Upper lobe of left lung (tissue), 4 donors: ENCODE results near the gene MBOAT1.

ENCODE experiments used
- EP300 ChIP-seq, 4 donors: sonication (generic); formaldehyde crosslinking; IDR thresholded peaks; one replicate each; pipeline ENCODE4 v1.5.1; 2017; ENCODE audit warnings: antibody characterized with exemption in 4 of 4, control low read depth in 2 of 4
- POLR2A ChIP-seq, 4 donors: fragments of 450-650 bp; IDR thresholded peaks; one replicate each; pipeline ENCODE4 v1.5.1; 2016 to 2017; ENCODE audit warnings: antibody characterized with exemption in 4 of 4, mild to moderate bottlenecking in 2 of 4
- POLR2AphosphoS5 ChIP-seq, 2 donors: sonication (generic); formaldehyde crosslinking; IDR thresholded peaks; one replicate each; pipeline ENCODE4 v1.5.1; 2017; ENCODE audit warnings: antibody characterized with exemption in 2 of 2
- TF ChIP-seq, protein P1 (sequence below), 6 experiments: fragments of 450-650 bp in 4 of 6; fragments of 200-600 bp in 2 of 6; sonication (generic) in 2 of 6; IDR thresholded peaks; one replicate each; pipeline ENCODE4 v1.5.1; 2016 to 2019; ENCODE audit warnings: antibody characterized with exemption in 6 of 6

DNA sequence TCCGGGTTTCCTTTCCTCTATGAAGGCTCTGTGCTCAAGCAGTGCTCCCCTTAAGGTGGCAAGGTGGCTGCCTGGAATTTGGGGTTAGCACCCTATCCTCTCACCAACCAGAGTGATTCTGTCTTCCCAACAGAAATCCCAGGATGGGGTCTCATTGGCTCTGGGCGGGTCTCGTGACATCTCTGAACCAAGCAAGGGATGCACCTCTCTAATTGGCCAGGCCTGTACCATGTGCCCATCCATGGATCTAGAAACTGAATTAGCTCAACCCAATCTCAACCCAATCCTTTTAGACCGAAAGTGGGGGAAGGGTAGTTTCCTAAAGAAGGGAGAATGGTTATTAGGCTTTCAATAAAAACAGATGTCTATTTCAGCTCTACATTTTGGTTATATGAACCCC is 17.6 kb upstream of the MBOAT1 start:
- TF ChIP-seq, protein P1, sequence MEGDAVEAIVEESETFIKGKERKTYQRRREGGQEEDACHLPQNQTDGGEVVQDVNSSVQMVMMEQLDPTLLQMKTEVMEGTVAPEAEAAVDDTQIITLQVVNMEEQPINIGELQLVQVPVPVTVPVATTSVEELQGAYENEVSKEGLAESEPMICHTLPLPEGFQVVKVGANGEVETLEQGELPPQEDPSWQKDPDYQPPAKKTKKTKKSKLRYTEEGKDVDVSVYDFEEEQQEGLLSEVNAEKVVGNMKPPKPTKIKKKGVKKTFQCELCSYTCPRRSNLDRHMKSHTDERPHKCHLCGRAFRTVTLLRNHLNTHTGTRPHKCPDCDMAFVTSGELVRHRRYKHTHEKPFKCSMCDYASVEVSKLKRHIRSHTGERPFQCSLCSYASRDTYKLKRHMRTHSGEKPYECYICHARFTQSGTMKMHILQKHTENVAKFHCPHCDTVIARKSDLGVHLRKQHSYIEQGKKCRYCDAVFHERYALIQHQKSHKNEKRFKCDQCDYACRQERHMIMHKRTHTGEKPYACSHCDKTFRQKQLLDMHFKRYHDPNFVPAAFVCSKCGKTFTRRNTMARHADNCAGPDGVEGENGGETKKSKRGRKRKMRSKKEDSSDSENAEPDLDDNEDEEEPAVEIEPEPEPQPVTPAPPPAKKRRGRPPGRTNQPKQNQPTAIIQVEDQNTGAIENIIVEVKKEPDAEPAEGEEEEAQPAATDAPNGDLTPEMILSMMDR (IDR thresholded peaks at IDR 0.05), result no peak
- TF ChIP-seq POLR2AphosphoS5 (IDR thresholded peaks at IDR 0.05) (no peak), POLR2A (IDR thresholded peaks at IDR 0.05) (no peak), EP300 (IDR thresholded peaks at IDR 0.05) (no peak)
